Spinal cord (tissue), 10 donors: ENCODE measurements around the gene RRP1. TPM values are rescaled to one million over a fixed set of nuclear protein-coding genes. Genes with fewer than 3 reads are reported as not detected.

Experiments
- DNase-seq, 6 donors: peaks; one replicate each; pipeline versions ENCODE4 v3.0.0 to v3.0.0-alpha.2; 2013 to 2015; ENCODE audit warnings: low spot score in 6 of 6, low read depth in 4 of 6
- H3K27ac ChIP-seq: one replicate; pipeline ENCODE4 v1.5.1; 2013; ENCODE audit warnings: low read depth, low read length, control low read depth
- H3K27me3 ChIP-seq: one replicate; pipeline ENCODE4 v1.6.1; 2013; ENCODE audit warnings: low read length; ENCODE audit not compliant: control insufficient read depth, insufficient read depth
- H3K36me3 ChIP-seq: one replicate; pipeline ENCODE4 v1.6.1; 2013; ENCODE audit warnings: low read length; ENCODE audit not compliant: control insufficient read depth, insufficient read depth
- H3K4me1 ChIP-seq: one replicate; pipeline ENCODE4 v1.6.1; 2013; ENCODE audit warnings: low read length; ENCODE audit not compliant: control insufficient read depth, insufficient read depth
- H3K4me3 ChIP-seq: one replicate; pipeline ENCODE4 v1.5.1; 2013; ENCODE audit warnings: low read depth, low read length, control low read depth
- H3K9me3 ChIP-seq: one replicate; pipeline ENCODE4 v1.6.1; 2013; ENCODE audit warnings: low read length; ENCODE audit not compliant: control insufficient read depth, insufficient read depth
- WGBS: methylation state at CpG from one replicate; pipeline ENCODE4 v1.1.5; 2013; ENCODE audit warnings: missing lambda C conversion rate; ENCODE audit not compliant: insufficient coverage; 5-methylcytosine and 5-hydroxymethylcytosine counted together
- polyA plus RNA-seq, 2 donors: library from polyadenylated mRNA; unstranded; fragments of 120-200 nt; gene quantifications; one replicate each; pipeline ENCODE4 v1.2.1, GENCODE V29; 2013; ENCODE audit not compliant: insufficient read length in 2 of 2
- total RNA-seq, 2 donors: library from RNA; depleted of rRNA in 1 of 2; stranded (reverse); fragments of 120-200 nt in 1 of 2; fragments of >200 nt in 1 of 2; gene quantifications; one replicate each; pipeline versions ENCODE4 v1.2.3 to v1.2.4, GENCODE V29; 2013 to 2014
- donor health status: healthy.

RRP1 gene
- total and polyA plus RNA-seq, 4 donors = 14.2 to 39.2 (median 24.1) TPM

DNA sequence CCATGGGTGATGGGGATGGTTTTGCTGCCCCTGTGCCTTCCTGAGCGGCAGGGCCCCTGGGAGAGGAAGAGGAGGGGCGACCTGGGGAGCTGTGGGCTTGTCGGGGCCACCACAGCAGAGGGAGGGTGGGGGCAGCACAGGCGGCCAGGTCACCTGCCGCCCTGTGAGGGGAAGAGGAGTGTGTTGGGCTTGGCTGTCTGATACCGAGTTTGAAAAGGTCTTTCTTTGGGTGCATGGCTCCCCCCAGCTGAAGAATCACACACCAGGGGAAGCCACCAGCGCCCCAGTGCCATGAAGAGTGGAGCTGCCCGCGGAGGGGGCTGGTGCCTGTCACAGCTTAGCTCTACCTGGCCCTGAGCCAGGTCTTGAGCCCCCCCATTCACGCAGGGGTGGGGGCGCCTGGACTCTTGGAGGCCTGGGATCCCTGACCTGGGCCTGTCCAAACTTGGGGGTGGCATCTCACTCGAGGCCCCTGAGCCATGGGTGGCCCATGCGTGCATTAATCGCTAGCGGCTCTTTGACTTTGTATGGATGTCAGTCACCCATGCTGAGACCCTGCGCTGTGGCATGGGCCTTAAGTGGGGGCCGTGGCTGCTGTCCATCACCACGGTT is 39.6 kb upstream of the RRP1 start:
- peaks cover 98% of the 10 kb centered on the region for H3K36me3 ChIP-seq
- H3K4me1 ChIP-seq = no peaks in the 10 kb centered on the region
- no peak for DNase-seq
- no peak overlapping the region for H3K27ac ChIP-seq
- H3K4me3 ChIP-seq = no peak overlapping the region
- H3K9me3 ChIP-seq = no peaks in the 10 kb centered on the region
- WGBS = 93% methylated on average over 15 of the region's 18 CpGs
- H3K27me3 ChIP-seq = no peaks in the 10 kb centered on the region

DNA sequence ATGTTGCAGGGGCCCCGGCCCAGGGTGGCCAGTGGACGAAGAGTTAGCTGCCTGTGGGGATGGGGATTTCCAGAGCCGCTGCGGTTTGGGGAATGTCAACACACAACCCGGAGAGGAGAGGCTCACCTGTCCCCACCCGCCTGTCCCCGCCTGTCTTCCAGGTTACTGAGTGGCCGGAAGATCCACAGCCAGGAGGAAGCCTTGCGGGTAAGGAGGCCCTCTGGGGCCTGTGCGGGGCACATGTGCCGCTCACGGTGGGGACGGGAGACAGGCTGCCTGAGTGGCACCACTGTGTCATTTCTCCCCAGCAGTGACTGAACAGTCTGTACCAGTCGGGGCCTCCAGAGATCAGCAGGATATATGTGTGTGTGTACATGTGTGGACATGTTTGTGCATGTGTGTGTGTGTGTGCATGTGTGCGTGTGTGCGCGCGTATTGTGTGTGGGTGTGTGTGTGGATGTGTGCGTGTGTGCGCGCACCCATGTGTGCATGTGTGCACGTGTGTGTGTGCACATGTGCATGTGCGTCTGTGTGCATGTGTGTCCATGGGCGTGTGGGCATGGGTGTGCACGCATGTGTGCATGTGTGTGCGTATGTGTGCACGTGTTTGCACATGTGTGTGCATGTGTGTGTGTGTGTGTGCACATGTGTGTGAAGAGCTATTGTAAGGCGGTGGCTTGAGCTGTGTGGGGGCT is 38.9 kb upstream of the RRP1 start:
- 89% methylated on average over 28 of the region's 28 CpGs for WGBS
- no peak overlapping the region for H3K27ac ChIP-seq
- H3K27me3 ChIP-seq = no peaks in the 10 kb centered on the region

DNA sequence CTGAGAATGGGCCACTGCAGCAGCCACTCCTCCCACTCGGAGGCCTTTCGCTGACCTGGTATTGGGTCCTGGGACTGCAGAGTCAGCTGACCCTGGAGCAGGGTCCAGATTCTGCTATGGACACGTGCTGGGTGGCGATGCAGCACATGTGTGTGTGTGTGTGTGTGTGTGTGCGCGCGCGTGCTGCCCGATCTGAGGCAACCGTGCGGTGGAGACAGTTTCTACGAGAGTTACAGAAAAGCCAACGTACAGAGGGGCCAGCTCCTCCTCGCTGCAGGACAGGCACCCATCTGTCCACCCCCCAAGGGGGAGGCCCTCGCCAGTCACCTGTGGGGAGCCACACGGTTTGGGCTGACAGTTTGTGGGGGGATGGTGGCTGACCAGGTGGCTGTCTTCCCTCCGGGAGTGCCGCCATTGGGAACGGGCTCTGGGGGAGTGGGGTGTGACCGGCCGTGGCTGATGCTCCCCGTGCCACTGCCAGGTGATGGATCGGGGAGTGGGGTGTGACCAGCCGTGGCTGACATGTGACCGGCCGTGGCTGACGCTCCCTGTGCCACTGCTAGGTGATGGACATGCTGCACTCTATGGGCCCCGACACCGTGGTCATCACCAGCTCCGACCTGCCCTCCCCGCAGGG is 37.3 kb upstream of the RRP1 start:
- 95% methylated on average over 19 of the region's 31 CpGs for WGBS
- Histone ChIP-seq H3K36me3 (peaks cover 100% of the 10 kb centered on the region), H3K27ac (no peak overlapping the region), H3K4me1 (peaks cover 5% of the 10 kb centered on the region), H3K27me3 (no peaks in the 10 kb centered on the region), H3K4me3 (no peak overlapping the region), H3K9me3 (no peaks in the 10 kb centered on the region)
- no peak for DNase-seq

More for the DNA sequence above, 38.9 kb upstream of the RRP1 start:
- Histone ChIP-seq H3K9me3 (no peaks in the 10 kb centered on the region), H3K4me3 (no peak overlapping the region), H3K36me3 (peaks cover 99% of the 10 kb centered on the region), H3K4me1 (no peaks in the 10 kb centered on the region)
- DNase-seq = no peak

- no peaks in the 10 kb centered on the region for H3K9me3 ChIP-seq
- peaks cover 99% of the 10 kb centered on the region for H3K36me3 ChIP-seq
- DNase-seq = no peak
- H3K27me3 ChIP-seq = no peaks in the 10 kb centered on the region
- no peak overlapping the region for H3K27ac ChIP-seq
- peaks cover 13% of the 10 kb centered on the region for H3K4me1 ChIP-seq
- no peak overlapping the region for H3K4me3 ChIP-seq
- 94% methylated on average over 26 of the region's 28 CpGs for WGBS
These were observed 36.5 kb upstream of the RRP1 start for GRCh38 chr21:43752758-43753438.

- Histone ChIP-seq H3K27ac (no peak overlapping the region), H3K4me1 (peaks cover 19% of the 10 kb centered on the region), H3K4me3 (no peak overlapping the region), H3K36me3 (peaks cover 97% of the 10 kb centered on the region), H3K9me3 (no peaks in the 10 kb centered on the region), H3K27me3 (no peaks in the 10 kb centered on the region)
- no peak for DNase-seq
- WGBS = 94% methylated on average over 16 of the region's 16 CpGs
These were observed 36.0 kb upstream of the RRP1 start for GRCh38 chr21:43753439-43753799.

GRCh38 chr21:43754948-43755781 is 34.2 kb upstream of the RRP1 start:
- Histone ChIP-seq H3K27ac (no peak overlapping the region), H3K4me1 (peaks cover 26% of the 10 kb centered on the region), H3K4me3 (no peak overlapping the region), H3K9me3 (no peaks in the 10 kb centered on the region), H3K27me3 (no peaks in the 10 kb centered on the region), H3K36me3 (peaks cover 93% of the 10 kb centered on the region)
- 87% methylated on average over 23 of the region's 26 CpGs for WGBS
- no peak for DNase-seq

DNA sequence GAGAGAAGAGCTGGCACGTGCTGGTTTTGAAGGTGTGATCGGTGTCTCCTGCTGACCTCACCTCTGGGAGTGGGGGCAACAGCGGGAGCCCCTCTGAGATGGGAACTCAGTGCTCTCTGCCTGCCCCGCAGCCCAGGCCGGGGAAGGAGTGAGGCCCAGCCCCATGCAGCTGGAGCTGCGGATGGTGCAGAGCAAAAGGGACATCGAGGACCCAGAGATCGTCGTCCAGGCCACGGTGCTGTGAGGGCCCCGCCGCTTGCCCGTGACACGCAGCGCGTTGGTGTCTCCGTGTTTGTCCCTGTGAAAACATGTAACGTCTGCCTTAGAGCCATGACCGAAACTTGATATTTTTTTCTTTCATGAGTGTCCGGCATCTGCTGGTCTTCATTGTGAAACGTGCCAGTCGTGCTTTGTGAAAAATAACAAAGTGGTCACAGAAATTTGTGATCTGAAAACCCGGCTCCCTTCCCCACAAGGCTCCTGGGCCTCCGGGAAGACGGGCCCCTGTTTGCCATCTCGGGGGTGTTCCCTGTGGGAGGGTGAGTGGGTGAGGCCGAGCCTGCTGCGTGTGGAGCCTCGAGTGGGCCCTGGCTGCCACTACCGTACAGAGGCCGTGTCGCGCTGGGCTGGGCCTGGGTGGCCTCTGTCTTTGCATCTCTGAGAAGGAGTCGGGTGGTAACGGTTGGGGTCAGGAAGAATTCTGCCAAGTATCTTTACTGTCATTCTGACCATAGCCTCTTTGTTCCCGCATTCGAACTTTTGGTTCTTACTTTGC is 33.4 kb upstream of the RRP1 start:
- no peaks in the 10 kb centered on the region for H3K9me3 ChIP-seq
- H3K4me3 ChIP-seq = no peak overlapping the region
- H3K4me1 ChIP-seq = peaks cover 26% of the 10 kb centered on the region
- peaks cover 90% of the 10 kb centered on the region for H3K36me3 ChIP-seq
- no peak overlapping the region for H3K27ac ChIP-seq
- DNase-seq = no peak
- H3K27me3 ChIP-seq = no peaks in the 10 kb centered on the region
- 83% methylated on average over 34 of the region's 37 CpGs for WGBS

DNA sequence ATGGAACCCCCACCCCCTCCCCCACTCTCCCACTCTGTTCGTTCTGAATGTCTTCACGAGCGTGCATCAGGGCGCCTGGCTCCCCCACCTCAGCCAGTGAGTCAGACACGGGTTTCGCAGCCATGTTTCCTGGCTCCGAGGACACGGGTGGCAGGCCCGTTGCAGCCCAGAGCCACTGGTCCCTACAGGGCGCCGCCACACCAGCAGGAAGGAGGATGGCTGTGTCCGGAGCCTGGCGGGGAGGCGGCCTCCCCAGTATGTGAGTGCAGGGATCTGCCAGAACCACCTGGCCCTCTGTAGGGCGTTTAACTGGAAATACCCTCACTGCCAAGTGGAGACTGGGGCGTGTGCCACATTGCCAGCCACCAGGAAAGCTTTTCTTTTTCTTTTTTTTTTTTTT is 31.8 kb upstream of the RRP1 start:
- peaks cover 90% of the 10 kb centered on the region for H3K36me3 ChIP-seq
- DNase-seq = peak in 1 of 6 donors; percentile 10
- H3K27me3 ChIP-seq = no peaks in the 10 kb centered on the region
- no peak overlapping the region for H3K4me3 ChIP-seq
- H3K9me3 ChIP-seq = no peaks in the 10 kb centered on the region
- H3K27ac ChIP-seq = peak overlapping the region; percentile 65
- 58% methylated on average over 12 of the region's 16 CpGs for WGBS
- H3K4me1 ChIP-seq = peaks cover 26% of the 10 kb centered on the region
